Activated naive CD4-positive, alpha-beta T cell treated with anti-CD3 and anti-CD28 coated beads for 36 hours (primary cell): Measurements from ENCODE around the gene MYL4. TPM values are rescaled to one million over a fixed set of nuclear protein-coding genes. Genes with fewer than 3 reads are reported as not detected.
"Not testable (repeated sequence)": the region's sequence is repeated elsewhere in the genome, so short reads cannot be mapped to it uniquely, and the experiment has no call there.

Source experiments
- CTCF ChIA-PET: fragments of 350-600 bp; sonication (Branson Sonifier 250); formaldehyde crosslinking; loops from one replicate; lab custom pipeline; 2021; ENCODE audit warnings: antibody characterized with exemption; lab: Charles Lee
- DNase-seq: peaks from one replicate; pipeline ENCODE4 v3.0.0-alpha.2; 2020
- H3K27ac Mint-ChIP-seq: one replicate; pipeline ENCODE4 v1.8.0; 2021; ENCODE audit warnings: mild to moderate bottlenecking, mixed read lengths
- H3K27me3 Mint-ChIP-seq: one replicate; pipeline ENCODE4 v1.8.0; 2021; ENCODE audit warnings: low read depth, mixed read lengths
- H3K36me3 Mint-ChIP-seq: one replicate; pipeline ENCODE4 v1.8.0; 2021; ENCODE audit warnings: low read depth, mixed read lengths
- H3K4me1 Mint-ChIP-seq: one replicate; pipeline ENCODE4 v1.8.0; 2021; ENCODE audit warnings: low read depth, mixed read lengths
- H3K4me3 Mint-ChIP-seq: one replicate; pipeline ENCODE4 v1.8.0; 2021; ENCODE audit warnings: mild to moderate bottlenecking, moderate library complexity, mixed read lengths
- H3K9me3 Mint-ChIP-seq: one replicate; pipeline ENCODE4 v1.8.0; 2021; ENCODE audit warnings: mixed read lengths
- intact Hi-C: fragments of 100-400 bp; cut with micrococcal nuclease; formaldehyde crosslinking; loops from one replicate; pipeline ENCODE4 v1.15.1; 2023
- total RNA-seq, 2 experiments: library from RNA; stranded (reverse); gene quantifications; one replicate each; pipeline ENCODE4 v1.2.3, GENCODE V29; 2021

The MYL4 gene
- total RNA-seq, 2 experiments from 2014 or later: not detected

DNA sequence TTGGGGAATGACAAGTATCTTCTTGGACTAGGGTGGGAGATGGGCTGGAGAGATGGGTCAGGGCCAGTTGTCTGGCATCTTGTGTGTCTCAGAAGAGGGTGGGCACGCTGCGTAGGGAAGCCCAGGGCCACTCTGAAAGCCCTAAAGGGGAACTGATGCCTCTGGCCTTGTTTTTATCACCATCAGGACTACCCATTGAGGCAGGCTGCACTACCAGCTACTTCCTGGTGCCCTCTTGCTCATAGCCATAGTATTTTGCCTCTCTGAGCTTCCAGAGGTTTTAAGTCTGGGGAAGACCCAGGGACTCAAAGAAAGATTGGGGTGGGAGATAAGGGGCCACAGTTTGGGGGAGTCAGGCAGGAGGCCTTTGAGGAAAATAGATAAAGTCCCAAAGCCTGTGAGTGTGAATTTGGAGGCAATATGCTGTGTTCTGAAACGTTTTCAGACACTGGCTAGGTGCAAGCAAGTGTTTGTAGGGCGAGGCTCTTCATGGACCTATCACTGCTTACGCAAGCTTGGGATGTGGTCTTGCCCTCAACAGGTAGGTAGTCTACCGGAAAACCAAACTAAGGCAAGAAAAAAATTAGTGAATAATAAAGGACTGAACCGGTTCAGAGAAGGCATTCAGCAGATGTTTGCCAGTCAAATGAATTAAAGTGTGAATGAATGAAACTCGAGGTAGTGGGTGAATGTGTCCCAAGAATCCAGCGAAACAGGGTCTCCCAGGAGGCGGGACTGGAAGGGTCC, 43.8 kb downstream of the MYL4 start:
- Mint-ChIP-seq H3K9me3 (no peaks in the 10 kb centered on the region), H3K4me1 (peaks cover 7% of the 10 kb centered on the region), H3K27me3 (peaks cover 37% of the 10 kb centered on the region), H3K27ac (no peak overlapping the region), H3K36me3 (no peaks in the 10 kb centered on the region), H3K4me3 (peak overlapping the region; percentile 38)
- CTCF ChIA-PET: no interaction called here
- intact Hi-C loops: no loop called here
- no peak for DNase-seq

DNA sequence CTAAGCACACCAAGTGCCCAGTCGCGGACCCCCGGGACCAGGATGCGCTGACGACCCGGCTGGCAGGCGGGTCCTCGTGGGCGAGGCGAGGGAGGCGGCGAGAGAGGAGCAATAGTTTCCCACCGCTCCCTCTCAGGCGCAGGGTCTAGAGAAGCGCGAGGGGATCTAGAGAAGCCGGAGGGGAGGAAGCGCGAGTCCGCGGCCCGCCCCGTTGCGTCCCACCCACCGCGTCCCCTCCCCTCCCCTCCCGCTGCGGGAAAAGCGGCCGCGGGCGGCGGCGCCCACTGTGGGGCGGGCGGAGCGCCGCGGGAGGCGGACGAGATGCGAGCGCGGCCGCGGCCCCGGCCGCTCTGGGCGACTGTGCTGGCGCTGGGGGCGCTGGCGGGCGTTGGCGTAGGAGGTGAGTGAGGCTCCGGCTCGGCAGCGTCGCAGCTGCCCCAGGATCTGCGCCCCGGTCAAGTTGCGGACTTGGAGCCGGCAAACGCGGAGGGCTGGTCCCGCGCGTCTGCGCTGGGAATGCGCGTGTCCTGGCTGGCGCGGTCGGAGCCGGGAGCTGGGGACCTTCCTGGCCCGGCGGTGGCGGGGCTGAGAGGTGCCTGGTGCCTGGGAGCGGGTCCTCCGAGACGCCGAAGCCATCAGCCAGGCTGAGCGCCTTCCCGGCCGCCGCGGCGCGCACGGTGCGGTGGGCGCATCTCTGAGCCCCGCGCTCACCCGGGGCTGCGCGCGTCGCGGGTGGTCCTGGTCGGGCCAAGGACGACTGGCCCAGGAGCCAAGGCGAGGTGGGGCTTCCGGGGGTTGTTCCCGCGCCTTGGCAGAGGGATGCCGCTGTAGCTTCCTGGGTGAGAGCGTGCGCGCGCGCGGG, 44.6 kb downstream of the MYL4 start, which contains the start of gene ITGB3:
Gene ITGB3 (plus strand): TSS at position 287 of the 862 bp plus-strand sequence. CDS start 35 bp downstream, at position 322.
- Mint-ChIP-seq H3K27ac (no peak within 1 kb of the TSS), H3K36me3 (no peaks in the 10 kb centered on the region), H3K9me3 (no peaks in the 10 kb centered on the region), H3K4me3 (peak within 1 kb of the TSS; percentile 80), H3K4me1 (peaks cover 11% of the 10 kb centered on the region), H3K27me3 (peaks cover 43% of the 10 kb centered on the region)
- DNase-seq: peak; percentile 66
- CTCF ChIA-PET: no interaction called here
- intact Hi-C loops: no loop called here

DNA sequence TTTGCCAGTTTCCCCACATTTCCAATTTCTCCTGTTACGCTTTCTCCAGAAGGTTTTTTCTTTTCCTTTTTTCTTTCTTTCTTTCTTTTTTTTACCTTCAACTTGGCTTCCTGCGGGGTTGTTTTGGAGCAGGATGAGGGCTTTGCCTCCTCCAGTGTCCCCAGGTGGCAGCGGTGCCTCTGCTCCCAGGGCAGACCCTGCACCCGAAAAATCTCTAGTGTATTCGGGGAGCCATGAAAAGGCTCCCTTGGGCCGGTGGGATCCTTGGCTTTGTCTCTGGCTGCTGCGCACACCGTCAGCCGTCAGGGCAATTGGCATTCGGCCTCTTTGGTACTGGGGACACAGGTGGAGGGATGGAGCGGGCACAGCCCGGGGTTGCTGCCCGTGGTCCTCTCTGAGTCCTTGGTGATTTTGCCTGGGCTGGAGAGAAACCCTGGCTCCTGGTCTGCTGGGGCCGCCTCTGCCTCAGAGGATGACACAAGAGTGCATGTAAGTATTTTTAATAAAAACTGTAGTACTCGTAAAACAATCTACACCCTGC, 45.3 kb downstream of the MYL4 start:
- no peak overlapping the region for H3K27ac Mint-ChIP-seq
- no peak for DNase-seq
- H3K36me3 Mint-ChIP-seq: no peaks in the 10 kb centered on the region
- no peaks in the 10 kb centered on the region for H3K9me3 Mint-ChIP-seq
- peaks cover 46% of the 10 kb centered on the region for H3K27me3 Mint-ChIP-seq
- H3K4me3 Mint-ChIP-seq: peak overlapping the region; percentile 80
- CTCF ChIA-PET: no interaction called here
- peaks cover 11% of the 10 kb centered on the region for H3K4me1 Mint-ChIP-seq
- intact Hi-C loops: no loop called here

DNA sequence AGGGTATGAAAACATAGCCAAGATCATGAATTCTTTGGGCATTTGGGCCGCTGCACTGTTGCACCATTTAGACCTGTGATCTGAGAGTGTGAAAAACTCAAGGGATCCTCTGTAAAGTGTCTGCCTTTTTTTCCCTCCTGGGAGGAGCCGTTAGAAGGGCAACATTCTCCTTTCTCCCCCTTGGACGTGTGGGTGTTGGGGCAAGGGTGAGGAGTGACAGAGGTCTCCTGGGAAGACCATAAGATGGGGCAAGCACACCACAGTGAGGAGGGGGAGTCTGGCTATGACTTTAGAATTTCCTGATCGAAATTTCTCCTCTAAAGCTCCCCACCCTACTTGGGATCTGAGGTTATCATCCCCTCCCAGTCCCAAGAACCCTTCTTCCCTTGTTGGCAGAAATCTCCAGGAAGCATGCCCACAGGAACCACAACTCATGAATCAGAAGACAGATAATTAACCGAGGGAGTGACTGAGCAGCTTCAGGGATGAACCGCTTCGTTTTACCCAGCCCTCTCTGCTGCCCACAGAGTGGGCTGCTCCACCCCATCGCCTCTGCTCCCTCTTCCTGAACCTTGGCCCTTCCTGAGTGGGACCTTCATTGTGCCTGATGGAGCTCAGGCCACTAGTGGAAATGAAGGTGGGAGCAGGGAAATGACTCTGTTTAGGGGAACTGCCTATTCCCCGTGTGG, 48.6 kb downstream of the MYL4 start:
- DNase-seq: no peak
- Mint-ChIP-seq H3K36me3 (no peaks in the 10 kb centered on the region), H3K27me3 (peaks cover 51% of the 10 kb centered on the region), H3K4me1 (peaks cover 11% of the 10 kb centered on the region), H3K27ac (no peak overlapping the region), H3K9me3 (no peaks in the 10 kb centered on the region), H3K4me3 (no peak overlapping the region)
- CTCF ChIA-PET: interaction anchor here (0.9 to 1.5 kb wide), 3 partner anchors 9 to 42 kb away, joined by 3 to 4 read pairs (median 3); no protein-coding TSS in a partner anchor
- intact Hi-C loops: no loop called here

DNA sequence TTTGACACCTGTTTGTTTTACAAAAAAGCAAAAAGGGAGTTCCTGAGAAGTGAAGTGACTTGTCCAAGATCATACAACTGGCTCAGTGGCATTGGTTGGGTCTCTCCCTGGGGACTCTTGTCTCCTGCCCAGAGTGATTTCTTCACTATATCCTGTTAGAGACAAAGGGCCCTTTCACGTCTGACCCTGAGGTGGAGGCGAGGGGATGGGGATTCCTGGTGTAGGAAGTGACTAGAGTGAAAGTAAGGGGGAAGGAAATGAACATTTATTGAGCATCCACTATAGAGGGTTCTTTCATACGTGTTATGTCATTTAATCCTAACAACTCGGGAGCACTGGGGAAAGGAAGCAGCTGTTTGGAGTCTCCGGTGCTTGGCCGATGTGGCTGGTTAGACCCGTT, 53.4 kb downstream of the MYL4 start:
- Mint-ChIP-seq H3K27ac (no peak overlapping the region), H3K36me3 (no peaks in the 10 kb centered on the region), H3K4me1 (peaks cover 3% of the 10 kb centered on the region), H3K27me3 (peaks cover 20% of the 10 kb centered on the region), H3K9me3 (no peaks in the 10 kb centered on the region), H3K4me3 (no peak overlapping the region)
- CTCF ChIA-PET: no interaction called here
- intact Hi-C loops: no loop called here
- no peak for DNase-seq

DNA sequence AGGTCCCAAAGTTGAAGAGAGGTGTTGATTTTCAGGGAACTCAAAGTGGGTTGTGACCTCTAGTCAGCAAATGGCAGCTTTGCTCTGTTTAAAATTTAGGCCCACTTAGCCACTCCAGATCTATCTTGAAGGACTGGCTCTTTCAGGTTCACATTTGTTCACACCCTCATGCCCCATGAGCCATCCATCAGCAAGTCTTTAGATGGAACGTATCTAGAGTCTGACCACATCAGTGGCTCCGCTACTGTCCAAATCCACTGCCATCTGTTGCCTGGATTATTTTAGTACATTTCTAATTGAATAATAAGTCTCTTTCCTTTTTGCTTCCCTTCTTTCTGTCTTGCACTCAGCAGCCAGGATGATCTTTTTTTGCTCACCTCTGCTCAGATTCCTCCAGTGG, 55.0 kb downstream of the MYL4 start:
- CTCF ChIA-PET: no interaction called here
- Mint-ChIP-seq H3K4me1 (no peaks in the 10 kb centered on the region), H3K36me3 (no peaks in the 10 kb centered on the region), H3K4me3 (no peak overlapping the region), H3K9me3 (peaks cover 2% of the 10 kb centered on the region), H3K27ac (no peak overlapping the region), H3K27me3 (peaks cover 8% of the 10 kb centered on the region)
- DNase-seq: no peak
- intact Hi-C loops: no loop called here

DNA sequence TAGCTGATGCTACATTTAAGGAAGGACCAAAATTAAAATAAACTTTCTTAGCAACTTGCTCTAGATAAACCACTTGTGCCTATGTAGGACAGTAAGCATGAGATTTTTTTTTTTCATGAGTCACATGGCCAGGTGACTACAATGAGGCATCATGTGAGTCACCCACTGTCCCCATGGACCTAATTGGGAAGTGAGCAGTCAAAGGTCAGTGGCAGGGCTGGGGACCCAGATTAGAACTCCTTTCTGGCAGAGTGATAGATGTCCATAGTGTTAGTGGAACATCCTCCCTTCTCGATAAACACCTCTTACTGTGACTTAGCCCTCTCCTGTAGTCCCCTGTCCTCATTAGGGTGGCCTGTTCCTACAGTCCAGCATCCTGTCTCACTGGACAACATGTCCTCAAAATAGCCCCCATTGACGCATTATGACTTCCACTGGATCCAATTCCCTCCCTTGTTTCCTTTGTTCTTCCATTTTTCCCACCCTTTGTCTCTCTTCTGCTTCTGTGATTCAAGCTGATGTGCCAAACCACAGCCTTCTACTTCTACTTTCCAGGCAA, 56.9 kb downstream of the MYL4 start:
- peaks cover 8% of the 10 kb centered on the region for H3K27me3 Mint-ChIP-seq
- peaks cover 8% of the 10 kb centered on the region for H3K9me3 Mint-ChIP-seq
- intact Hi-C loops: no loop called here
- no peaks in the 10 kb centered on the region for H3K4me1 Mint-ChIP-seq
- H3K4me3 Mint-ChIP-seq: no peak overlapping the region
- no peaks in the 10 kb centered on the region for H3K36me3 Mint-ChIP-seq
- H3K27ac Mint-ChIP-seq: no peak overlapping the region
- CTCF ChIA-PET: interaction anchor here (0.7 kb wide), 1 partner anchor 8 kb away, joined by 4 read pairs; no protein-coding TSS in a partner anchor
- DNase-seq: no peak

DNA sequence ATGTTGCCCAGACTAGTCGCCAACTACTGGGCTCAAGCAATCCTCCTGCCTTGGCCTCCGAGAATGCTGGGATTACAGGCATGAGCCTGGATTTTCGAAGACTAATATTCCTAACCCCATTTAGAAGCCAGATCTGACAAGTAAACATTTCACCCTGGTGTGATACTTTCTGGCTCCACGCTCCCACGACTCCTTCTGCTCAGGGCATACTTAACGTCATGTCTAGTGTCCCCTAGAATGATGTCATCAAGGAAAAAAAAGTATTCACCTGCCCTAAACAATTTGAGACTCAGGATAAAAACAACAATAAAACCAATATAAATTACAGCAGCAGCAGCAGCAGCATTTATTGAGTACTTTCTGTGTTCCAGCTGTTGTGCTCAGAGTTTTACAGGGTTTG, 57.6 kb downstream of the MYL4 start:
- CTCF ChIA-PET: interaction anchor here (0.7 kb wide), 1 partner anchor 9 kb away, joined by 4 read pairs; no protein-coding TSS in a partner anchor
- H3K4me1 Mint-ChIP-seq: no peaks in the 10 kb centered on the region
- peaks cover 8% of the 10 kb centered on the region for H3K9me3 Mint-ChIP-seq
- H3K36me3 Mint-ChIP-seq: no peaks in the 10 kb centered on the region
- H3K4me3 Mint-ChIP-seq: no peak overlapping the region
- DNase-seq: no peak
- H3K27ac Mint-ChIP-seq: no peak overlapping the region
- H3K27me3 Mint-ChIP-seq: peaks cover 8% of the 10 kb centered on the region
- intact Hi-C loops: no loop called here

DNA sequence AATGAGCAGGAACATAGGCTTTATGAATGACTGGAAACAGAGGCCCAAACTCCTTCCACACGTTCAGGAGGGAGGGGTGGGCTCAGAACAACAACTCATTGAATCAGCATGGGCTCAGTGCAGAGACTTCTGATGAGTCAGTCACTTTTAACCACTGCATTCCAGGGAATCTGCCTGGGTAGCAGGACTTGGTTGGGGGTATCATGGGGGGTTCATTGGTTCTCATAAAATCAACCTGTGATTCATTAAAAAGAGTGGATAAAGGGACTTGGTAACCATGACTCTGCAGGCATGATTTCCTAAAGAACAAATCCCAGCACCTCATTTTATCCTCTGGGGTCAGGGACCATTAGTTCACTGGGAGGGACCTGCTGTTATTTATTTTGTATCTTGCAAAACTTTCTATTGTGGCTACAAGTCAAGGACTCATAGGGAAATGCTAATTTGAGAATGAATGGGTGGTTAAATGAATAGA, 58.2 kb downstream of the MYL4 start:
- Mint-ChIP-seq H3K4me1 (no peaks in the 10 kb centered on the region), H3K9me3 (peaks cover 8% of the 10 kb centered on the region), H3K36me3 (no peaks in the 10 kb centered on the region), H3K27me3 (peaks cover 2% of the 10 kb centered on the region), H3K27ac (no peak overlapping the region), H3K4me3 (no peak overlapping the region)
- no peak for DNase-seq
- intact Hi-C loops: no loop called here
- CTCF ChIA-PET: no interaction called here

DNA sequence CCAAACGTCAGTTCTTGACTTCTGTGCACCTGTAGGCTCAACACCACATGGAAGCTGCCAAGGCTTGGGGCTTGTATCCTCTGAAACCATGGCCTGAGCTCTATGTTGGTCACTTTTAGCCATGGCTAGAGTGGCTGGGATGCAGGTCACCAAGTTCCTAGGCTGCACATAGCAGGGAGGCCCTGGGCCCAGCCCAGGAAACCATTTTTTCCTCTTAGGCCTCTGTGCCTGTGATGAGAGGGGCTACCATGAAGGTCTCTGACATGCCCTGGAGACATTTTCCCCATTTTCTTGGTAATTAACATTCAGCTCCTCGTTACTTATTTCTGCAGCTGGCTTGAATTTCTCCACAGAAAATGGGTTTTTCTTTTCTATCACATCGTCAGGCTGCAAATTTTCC, 59.8 kb downstream of the MYL4 start:
- H3K27ac Mint-ChIP-seq, H3K4me1 Mint-ChIP-seq, DNase-seq, H3K27me3 Mint-ChIP-seq, CTCF ChIA-PET, H3K9me3 Mint-ChIP-seq, H3K36me3 Mint-ChIP-seq, intact Hi-C loops, H3K4me3 Mint-ChIP-seq: not testable (repeated sequence)

DNA sequence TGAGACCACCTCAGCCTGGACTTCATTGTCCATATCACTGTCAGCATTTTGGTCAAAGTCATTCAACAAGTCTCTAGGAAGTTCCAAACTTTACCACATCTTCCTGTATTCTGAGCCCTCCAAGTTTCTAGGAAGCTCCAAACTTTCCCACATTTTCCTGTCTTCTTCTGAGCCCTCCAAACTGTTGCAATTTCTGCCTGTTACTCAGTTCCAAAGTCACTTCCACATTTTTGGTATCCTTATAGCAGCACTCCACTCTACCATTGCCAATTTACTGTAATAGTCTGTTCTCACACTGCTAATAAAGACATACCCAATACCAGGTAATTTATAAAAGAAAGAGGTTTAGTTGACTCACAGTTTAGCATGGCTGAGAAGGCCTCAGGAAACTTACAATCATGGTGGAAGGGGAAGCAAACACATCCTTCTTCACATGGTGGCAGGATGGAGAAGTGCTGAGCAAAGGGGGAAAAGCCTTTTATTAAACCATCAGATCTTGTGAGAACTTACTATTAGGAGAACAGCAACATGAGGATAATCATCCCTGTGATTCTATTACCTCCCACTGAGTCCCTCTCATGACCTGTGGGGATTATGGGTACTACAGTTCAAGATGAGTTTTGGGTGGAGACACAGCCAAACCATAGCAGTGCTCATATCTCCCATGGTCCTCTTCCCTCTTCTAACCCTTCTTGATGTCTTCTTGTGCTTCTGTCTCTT, 60.6 kb downstream of the MYL4 start:
- H3K4me1 Mint-ChIP-seq, H3K36me3 Mint-ChIP-seq, DNase-seq, CTCF ChIA-PET, H3K27me3 Mint-ChIP-seq, H3K4me3 Mint-ChIP-seq, H3K9me3 Mint-ChIP-seq, H3K27ac Mint-ChIP-seq, intact Hi-C loops: not testable (repeated sequence)
